ENCODE results near the gene PPARA. TPM values are rescaled to one million over a fixed set of nuclear protein-coding genes. Genes with fewer than 3 reads are reported as not detected.

The PPARA gene
- total RNA-seq, 3 donors from 2014 or later (not counting 1 experiment from before 2014, with no cell fraction given), result 20.1 to 27.8 (median 27.0) TPM

GRCh38 chr22:46286006-46286405, 135.7 kb downstream of the PPARA start:
- H3K4me3 Mint-ChIP-seq, result peak overlapping the region; percentile 73
- peaks cover 97% of the 10 kb centered on the region for H3K4me1 ChIP-seq (ENCODE audit: control insufficient read depth, insufficient read depth, low read length)

GRCh38 chr22:46286941-46287872, 136.9 kb downstream of the PPARA start:
- no peak for ATAC-seq
- intact Hi-C loops (cut with micrococcal nuclease), result loop anchor here (10.0 kb wide), 2 partner anchors 232 to 972 kb away; no protein-coding TSS in a partner anchor
- Histone ChIP-seq H3K4me3 (ENCODE audit: low read length) (peak overlapping the region; percentile 33), H3K27me3 (ENCODE audit: control insufficient read depth, insufficient read depth, low read length) (no peaks in the 10 kb centered on the region), H3K36me3 (ENCODE audit: control insufficient read depth, insufficient read depth, low read length) (peaks cover 66% of the 10 kb centered on the region), H3K27ac (ENCODE audit: low read length) (peak overlapping the region; percentile 97), H3K9me3 (ENCODE audit: control insufficient read depth, insufficient read depth, low read length) (peaks cover 4% of the 10 kb centered on the region), H3K4me1 (ENCODE audit: control insufficient read depth, insufficient read depth, low read length) (peaks cover 97% of the 10 kb centered on the region)
- Mint-ChIP-seq H3K4me3 (peak overlapping the region; percentile 88), H3K36me3 (peaks cover 7% of the 10 kb centered on the region), H3K9me3 (no peaks in the 10 kb centered on the region), H3K27ac (peak overlapping the region; percentile 99), H3K4me1 (peaks cover 68 to 81% of the 10 kb centered on the region in 2 donors), H3K27me3 (ENCODE audit: low read depth in 2 of 2) (no peaks in the 10 kb centered on the region)
- TF ChIP-seq CTCF (IDR thresholded peaks at IDR 0.05), result no peak
- 91% methylated on average over 15 of the region's 15 CpGs for WGBS (ENCODE audit: insufficient coverage)
- DNase-seq, result no peak

More at GRCh38 chr22:46286006-46286405, 135.7 kb downstream of the PPARA start:
- no peaks in the 10 kb centered on the region for H3K27me3 ChIP-seq (ENCODE audit: control insufficient read depth, insufficient read depth, low read length)
- ATAC-seq (no peak), DNase-seq (no peak)
- H3K9me3 Mint-ChIP-seq, result no peaks in the 10 kb centered on the region
- H3K27me3 Mint-ChIP-seq (ENCODE audit: low read depth in 2 of 2), result no peaks in the 10 kb centered on the region
- H3K9me3 ChIP-seq (ENCODE audit: control insufficient read depth, insufficient read depth, low read length), result no peaks in the 10 kb centered on the region
- H3K4me3 ChIP-seq (ENCODE audit: low read length), result no peak overlapping the region
- intact Hi-C loops (cut with micrococcal nuclease), result loop anchor here (10.0 kb wide), 2 partner anchors 231 to 971 kb away; no protein-coding TSS in a partner anchor
- H3K27ac Mint-ChIP-seq, result peak overlapping the region; percentile 99
- TF ChIP-seq CTCF (IDR thresholded peaks at IDR 0.05), result no peak
- peak overlapping the region; percentile 27 for H3K27ac ChIP-seq (ENCODE audit: low read length)
- peaks cover 7% of the 10 kb centered on the region for H3K36me3 Mint-ChIP-seq
- 85% methylated on average over 3 of the region's 3 CpGs for WGBS (ENCODE audit: insufficient coverage)
- peaks cover 62% of the 10 kb centered on the region for H3K36me3 ChIP-seq (ENCODE audit: control insufficient read depth, insufficient read depth, low read length)
- H3K4me1 Mint-ChIP-seq, result peaks cover 73 to 85% of the 10 kb centered on the region in 2 donors

GRCh38 chr22:46287873-46288751, 137.8 kb downstream of the PPARA start:
- H3K4me1 Mint-ChIP-seq, result peaks cover 69 to 84% of the 10 kb centered on the region in 2 donors
- DNase-seq (peak; percentile 64 to 72), ATAC-seq (peak; percentile 43 to 82 (median 72))
- 16% methylated on average over 24 of the region's 24 CpGs for WGBS (ENCODE audit: insufficient coverage)
- no peaks in the 10 kb centered on the region for H3K27me3 ChIP-seq (ENCODE audit: control insufficient read depth, insufficient read depth, low read length)
- H3K4me3 Mint-ChIP-seq, result peak overlapping the region; percentile 88
- peaks cover 97% of the 10 kb centered on the region for H3K4me1 ChIP-seq (ENCODE audit: control insufficient read depth, insufficient read depth, low read length)
- H3K9me3 Mint-ChIP-seq, result no peaks in the 10 kb centered on the region
- peaks cover 4% of the 10 kb centered on the region for H3K9me3 ChIP-seq (ENCODE audit: control insufficient read depth, insufficient read depth, low read length)
- H3K4me3 ChIP-seq (ENCODE audit: low read length), result peak overlapping the region; percentile 33
- H3K27ac Mint-ChIP-seq, result peak overlapping the region; percentile 99
- H3K27ac ChIP-seq (ENCODE audit: low read length), result peak overlapping the region; percentile 97
- intact Hi-C loops (cut with micrococcal nuclease), result loop anchor here (2.0 to 10.0 kb wide), 4 partner anchors 21 to 973 kb away; partner anchors contain the start of gene CDPF1
- peaks cover 68% of the 10 kb centered on the region for H3K36me3 ChIP-seq (ENCODE audit: control insufficient read depth, insufficient read depth, low read length)
- H3K36me3 Mint-ChIP-seq, result peaks cover 7% of the 10 kb centered on the region
- TF ChIP-seq CTCF (IDR thresholded peaks at IDR 0.05), result no peak
- H3K27me3 Mint-ChIP-seq (ENCODE audit: low read depth in 2 of 2), result no peaks in the 10 kb centered on the region

All from natural killer cell (primary cell).